GM13976 (cell line): ENCODE results near the gene BEST2.
"Not testable (repeated sequence)": the region's sequence is repeated elsewhere in the genome, so short reads cannot be mapped to it uniquely, and the experiment has no call there.

Source experiments
- DNase-seq: peaks from one replicate; pipeline ENCODE4 v3.0.0; 2012; ENCODE audit warnings: low spot score
- CTCF ChIP-seq: IDR thresholded peaks from 2 replicates; pipeline ENCODE4 v1.5.1; 2012; ENCODE audit warnings: borderline replicate concordance, mild to moderate bottlenecking; ENCODE audit not compliant: insufficient read depth; ENCODE audit errors: extremely low read depth, missing control alignments, control extremely low read depth
- in situ Hi-C: fragments of 300-500 bp; cut with MboI; formaldehyde crosslinking; loops from one replicate; pipeline ENCODE4 v1.12.0; 2022; ENCODE audit warnings: low sequenced_read_pairs, mixed read lengths, inconsistent platforms; ENCODE audit not compliant: unreplicated experiment

The BEST2 gene

GRCh38 chr19:12711187-12711586 is 40.4 kb upstream of the BEST2 start:
- DNase-seq, result no peak
- in situ Hi-C loops, result no loop called here
- TF ChIP-seq CTCF, result no peak

- DNase-seq, in situ Hi-C loops: not testable (repeated sequence)
Observed at GRCh38 chr19:12712077-12712476, 39.5 kb upstream of the BEST2 start.

GRCh38 chr19:12713304-12713703 is 38.3 kb upstream of the BEST2 start:
- in situ Hi-C loops, result not testable (repeated sequence)

GRCh38 chr19:12715102-12715501 is 36.5 kb upstream of the BEST2 start:
- no peak for TF ChIP-seq CTCF
- in situ Hi-C loops, result no loop called here
- DNase-seq, result no peak

More at GRCh38 chr19:12713304-12713703, 38.3 kb upstream of the BEST2 start:
- DNase-seq, result not testable (repeated sequence)

GRCh38 chr19:12715929-12716328 is 35.7 kb upstream of the BEST2 start:
- no peak for DNase-seq
- in situ Hi-C loops, result no loop called here
- TF ChIP-seq CTCF, result no peak

- no peak for DNase-seq
- no peak for TF ChIP-seq CTCF
- in situ Hi-C loops, result no loop called here
Observed at GRCh38 chr19:12720296-12720695, 31.3 kb upstream of the BEST2 start.

GRCh38 chr19:12720851-12721655 is 30.5 kb upstream of the BEST2 start:
- in situ Hi-C loops, result no loop called here
- DNase-seq, result no peak
- TF ChIP-seq CTCF, result no peak
